ENCODE measurements around the gene CDKAL1.
A peak's percentile ranks its signal among the peaks of the same experiment; 100 is the strongest.

CDKAL1 gene

GRCh38 chr6:20845592-20845991 lies 311.3 kb downstream of the CDKAL1 start:
- Histone ChIP-seq H3K27ac (replicated peaks) (no peak overlapping the region), H3K4me3 (replicated peaks; ENCODE audit: insufficient read depth, low read length) (no peak overlapping the region), H3K27me3 (ENCODE audit: insufficient read depth, poor library complexity, severe bottlenecking) (no peaks in the 10 kb centered on the region)
- TF ChIP-seq GABPA (IDR thresholded peaks at IDR 0.05; ENCODE audit: low read depth) = no peak
- DNase-seq (ENCODE audit: low read depth in 1 of 2, low spot score in 1 of 2) = no peak

- TF ChIP-seq SPI1 (IDR thresholded peaks at IDR 0.05; ENCODE audit: borderline replicate concordance, low read depth) = no peak
- no peak for TF ChIP-seq GABPA (IDR thresholded peaks at IDR 0.05; ENCODE audit: low read depth)
- no peak for TF ChIP-seq POLR2AphosphoS5 (IDR thresholded peaks at IDR 0.05; ENCODE audit: low read depth)
- TF ChIP-seq, protein P1, sequence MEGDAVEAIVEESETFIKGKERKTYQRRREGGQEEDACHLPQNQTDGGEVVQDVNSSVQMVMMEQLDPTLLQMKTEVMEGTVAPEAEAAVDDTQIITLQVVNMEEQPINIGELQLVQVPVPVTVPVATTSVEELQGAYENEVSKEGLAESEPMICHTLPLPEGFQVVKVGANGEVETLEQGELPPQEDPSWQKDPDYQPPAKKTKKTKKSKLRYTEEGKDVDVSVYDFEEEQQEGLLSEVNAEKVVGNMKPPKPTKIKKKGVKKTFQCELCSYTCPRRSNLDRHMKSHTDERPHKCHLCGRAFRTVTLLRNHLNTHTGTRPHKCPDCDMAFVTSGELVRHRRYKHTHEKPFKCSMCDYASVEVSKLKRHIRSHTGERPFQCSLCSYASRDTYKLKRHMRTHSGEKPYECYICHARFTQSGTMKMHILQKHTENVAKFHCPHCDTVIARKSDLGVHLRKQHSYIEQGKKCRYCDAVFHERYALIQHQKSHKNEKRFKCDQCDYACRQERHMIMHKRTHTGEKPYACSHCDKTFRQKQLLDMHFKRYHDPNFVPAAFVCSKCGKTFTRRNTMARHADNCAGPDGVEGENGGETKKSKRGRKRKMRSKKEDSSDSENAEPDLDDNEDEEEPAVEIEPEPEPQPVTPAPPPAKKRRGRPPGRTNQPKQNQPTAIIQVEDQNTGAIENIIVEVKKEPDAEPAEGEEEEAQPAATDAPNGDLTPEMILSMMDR (IDR thresholded peaks at IDR 0.05; ENCODE audit: insufficient read depth, low read length) = no peak
- TF ChIP-seq, protein P2, sequence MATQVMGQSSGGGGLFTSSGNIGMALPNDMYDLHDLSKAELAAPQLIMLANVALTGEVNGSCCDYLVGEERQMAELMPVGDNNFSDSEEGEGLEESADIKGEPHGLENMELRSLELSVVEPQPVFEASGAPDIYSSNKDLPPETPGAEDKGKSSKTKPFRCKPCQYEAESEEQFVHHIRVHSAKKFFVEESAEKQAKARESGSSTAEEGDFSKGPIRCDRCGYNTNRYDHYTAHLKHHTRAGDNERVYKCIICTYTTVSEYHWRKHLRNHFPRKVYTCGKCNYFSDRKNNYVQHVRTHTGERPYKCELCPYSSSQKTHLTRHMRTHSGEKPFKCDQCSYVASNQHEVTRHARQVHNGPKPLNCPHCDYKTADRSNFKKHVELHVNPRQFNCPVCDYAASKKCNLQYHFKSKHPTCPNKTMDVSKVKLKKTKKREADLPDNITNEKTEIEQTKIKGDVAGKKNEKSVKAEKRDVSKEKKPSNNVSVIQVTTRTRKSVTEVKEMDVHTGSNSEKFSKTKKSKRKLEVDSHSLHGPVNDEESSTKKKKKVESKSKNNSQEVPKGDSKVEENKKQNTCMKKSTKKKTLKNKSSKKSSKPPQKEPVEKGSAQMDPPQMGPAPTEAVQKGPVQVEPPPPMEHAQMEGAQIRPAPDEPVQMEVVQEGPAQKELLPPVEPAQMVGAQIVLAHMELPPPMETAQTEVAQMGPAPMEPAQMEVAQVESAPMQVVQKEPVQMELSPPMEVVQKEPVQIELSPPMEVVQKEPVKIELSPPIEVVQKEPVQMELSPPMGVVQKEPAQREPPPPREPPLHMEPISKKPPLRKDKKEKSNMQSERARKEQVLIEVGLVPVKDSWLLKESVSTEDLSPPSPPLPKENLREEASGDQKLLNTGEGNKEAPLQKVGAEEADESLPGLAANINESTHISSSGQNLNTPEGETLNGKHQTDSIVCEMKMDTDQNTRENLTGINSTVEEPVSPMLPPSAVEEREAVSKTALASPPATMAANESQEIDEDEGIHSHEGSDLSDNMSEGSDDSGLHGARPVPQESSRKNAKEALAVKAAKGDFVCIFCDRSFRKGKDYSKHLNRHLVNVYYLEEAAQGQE (IDR thresholded peaks at IDR 0.05; ENCODE audit: insufficient replicate concordance, low read depth) = no peak
- Histone ChIP-seq H3K4me3 (replicated peaks; ENCODE audit: insufficient read depth, low read length) (no peak overlapping the region), H3K27me3 (ENCODE audit: insufficient read depth, poor library complexity, severe bottlenecking) (no peaks in the 10 kb centered on the region), H3K27ac (replicated peaks) (no peak overlapping the region)
- peak in 1 of 2 experiments; percentile 18 for DNase-seq (ENCODE audit: low read depth in 1 of 2, low spot score in 1 of 2)
Measured at GRCh38 chr6:20846602-20847028, 312.4 kb downstream of the CDKAL1 start.

GRCh38 chr6:20847904-20848303 lies 313.6 kb downstream of the CDKAL1 start:
- Histone ChIP-seq H3K27ac (replicated peaks) (no peak overlapping the region), H3K27me3 (ENCODE audit: insufficient read depth, poor library complexity, severe bottlenecking) (no peaks in the 10 kb centered on the region), H3K4me3 (replicated peaks; ENCODE audit: insufficient read depth, low read length) (no peak overlapping the region)
- no peak for DNase-seq (ENCODE audit: low read depth in 1 of 2, low spot score in 1 of 2)
- TF ChIP-seq SPI1 (IDR thresholded peaks at IDR 0.05; ENCODE audit: borderline replicate concordance, low read depth) = no peak
- TF ChIP-seq POLR2AphosphoS5 (IDR thresholded peaks at IDR 0.05; ENCODE audit: low read depth) = no peak
- no peak for TF ChIP-seq GABPA (IDR thresholded peaks at IDR 0.05; ENCODE audit: low read depth)

DNA sequence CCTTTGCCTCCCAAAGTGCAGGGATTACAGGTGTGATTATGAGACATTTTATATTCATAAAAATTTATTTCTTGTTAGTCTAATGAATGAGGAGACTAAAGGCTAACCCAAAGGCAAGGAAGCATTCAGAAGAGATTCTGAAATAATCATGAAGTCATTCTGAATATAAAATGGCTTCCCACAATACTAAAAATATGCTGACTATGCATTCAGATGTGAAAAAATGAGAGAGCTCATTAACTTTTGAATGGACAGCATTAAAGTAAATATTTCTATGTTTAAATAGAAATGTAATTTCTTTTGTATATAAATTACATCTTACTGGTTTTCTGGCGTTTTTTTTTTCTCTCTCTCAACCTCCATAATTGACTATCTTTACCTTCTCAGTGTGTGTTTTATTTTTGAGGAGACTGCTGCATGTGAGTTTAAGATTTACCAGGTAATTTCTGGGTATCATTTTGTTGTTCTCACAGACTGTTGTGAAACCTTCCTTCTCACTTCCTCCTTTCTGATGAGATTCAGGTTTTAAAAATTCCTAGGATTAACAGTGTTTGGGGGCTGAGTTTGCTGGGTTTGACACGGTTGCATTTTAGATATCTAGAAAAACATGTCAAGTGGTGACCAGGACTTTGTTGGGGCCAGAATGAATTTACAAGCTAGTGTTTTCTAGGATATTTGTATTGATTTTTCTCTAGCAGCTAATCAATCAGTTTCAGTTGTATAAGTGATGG lies 316.6 kb downstream of the CDKAL1 start:
- DNase-seq (ENCODE audit: low read depth in 1 of 2, low spot score in 1 of 2) = no peak
- TF ChIP-seq, protein P1 (IDR thresholded peaks at IDR 0.05; ENCODE audit: insufficient read depth, low read length) = no peak
- peak; percentile 50; the same call in 1 of the 2 replicates for TF ChIP-seq SPI1 (IDR thresholded peaks at IDR 0.05; ENCODE audit: borderline replicate concordance, low read depth)
- Histone ChIP-seq H3K27ac (replicated peaks) (no peak overlapping the region), H3K27me3 (ENCODE audit: insufficient read depth, poor library complexity, severe bottlenecking) (no peaks in the 10 kb centered on the region), H3K4me3 (replicated peaks; ENCODE audit: insufficient read depth, low read length) (no peak overlapping the region)

- Histone ChIP-seq H3K4me3 (replicated peaks; ENCODE audit: insufficient read depth, low read length) (no peak overlapping the region), H3K27ac (replicated peaks) (no peak overlapping the region), H3K27me3 (ENCODE audit: insufficient read depth, poor library complexity, severe bottlenecking) (no peaks in the 10 kb centered on the region)
- DNase-seq (ENCODE audit: low read depth in 1 of 2, low spot score in 1 of 2) = no peak
- TF ChIP-seq GABPA (IDR thresholded peaks at IDR 0.05; ENCODE audit: low read depth) (no peak), POLR2AphosphoS5 (IDR thresholded peaks at IDR 0.05; ENCODE audit: low read depth) (no peak), SPI1 (IDR thresholded peaks at IDR 0.05; ENCODE audit: borderline replicate concordance, low read depth) (no peak)
- TF ChIP-seq, protein P1 (IDR thresholded peaks at IDR 0.05; ENCODE audit: insufficient read depth, low read length) = no peak
- TF ChIP-seq, protein P2 (IDR thresholded peaks at IDR 0.05; ENCODE audit: insufficient replicate concordance, low read depth) = no peak
Measured at GRCh38 chr6:20851795-20852194, 317.5 kb downstream of the CDKAL1 start.
